ENCODE results near the gene MARCHF10.

Gene MARCHF10

GRCh38 chr17:62665599-62665998, 142.5 kb downstream of the MARCHF10 start:
- Histone ChIP-seq H3K27ac (no peak overlapping the region), H3K36me3 (replicated peaks) (peaks cover 55% of the 10 kb centered on the region), H3K4me3 (ENCODE audit: low read depth, low read length) (no peak overlapping the region), H3K27me3 (replicated peaks) (no peaks in the 10 kb centered on the region)
- DNase-seq: no peak
- TF ChIP-seq CTCF (IDR thresholded peaks at IDR 0.05; ENCODE audit: low read depth, low read length, missing control alignments): no peak
- in situ Hi-C loops (cut with HindIII; ENCODE audit: low pct_ligation_motif_present, low sequenced_read_pairs): no loop called here

- Histone ChIP-seq H3K36me3 (replicated peaks) (peaks cover 45% of the 10 kb centered on the region), H3K27ac (no peak overlapping the region), H3K4me3 (ENCODE audit: low read depth, low read length) (no peak overlapping the region), H3K27me3 (replicated peaks) (no peaks in the 10 kb centered on the region)
- in situ Hi-C loops (cut with HindIII; ENCODE audit: low pct_ligation_motif_present, low sequenced_read_pairs): no loop called here
- DNase-seq: no peak
- no peak for TF ChIP-seq CTCF (IDR thresholded peaks at IDR 0.05; ENCODE audit: low read depth, low read length, missing control alignments)
These were observed 143.6 kb downstream of the MARCHF10 start for GRCh38 chr17:62664336-62665120.

GRCh38 chr17:62663304-62663703, 144.8 kb downstream of the MARCHF10 start:
- DNase-seq: no peak
- no peak overlapping the region for H3K4me3 ChIP-seq (ENCODE audit: low read depth, low read length)
- in situ Hi-C loops (cut with HindIII; ENCODE audit: low pct_ligation_motif_present, low sequenced_read_pairs): no loop called here
- peaks cover 42% of the 10 kb centered on the region for H3K36me3 ChIP-seq (replicated peaks)
- no peaks in the 10 kb centered on the region for H3K27me3 ChIP-seq (replicated peaks)
- no peak overlapping the region for H3K27ac ChIP-seq
- TF ChIP-seq CTCF (IDR thresholded peaks at IDR 0.05; ENCODE audit: low read depth, low read length, missing control alignments): no peak

GRCh38 chr17:62662855-62663254, 145.3 kb downstream of the MARCHF10 start:
- Histone ChIP-seq H3K36me3 (replicated peaks) (peaks cover 44% of the 10 kb centered on the region), H3K4me3 (ENCODE audit: low read depth, low read length) (no peak overlapping the region), H3K27me3 (replicated peaks) (no peaks in the 10 kb centered on the region), H3K27ac (no peak overlapping the region)
- in situ Hi-C loops (cut with HindIII; ENCODE audit: low pct_ligation_motif_present, low sequenced_read_pairs): no loop called here
- no peak for DNase-seq
- TF ChIP-seq CTCF (IDR thresholded peaks at IDR 0.05; ENCODE audit: low read depth, low read length, missing control alignments): no peak

- in situ Hi-C loops (cut with HindIII; ENCODE audit: low pct_ligation_motif_present, low sequenced_read_pairs): no loop called here
- Histone ChIP-seq H3K4me3 (ENCODE audit: low read depth, low read length) (no peak overlapping the region), H3K27me3 (replicated peaks) (no peaks in the 10 kb centered on the region), H3K27ac (no peak overlapping the region), H3K36me3 (replicated peaks) (peaks cover 33% of the 10 kb centered on the region)
- TF ChIP-seq CTCF (IDR thresholded peaks at IDR 0.05; ENCODE audit: low read depth, low read length, missing control alignments): no peak
- DNase-seq: no peak
These were observed 146.8 kb downstream of the MARCHF10 start for GRCh38 chr17:62661337-62661736.

Data from brain microvascular endothelial cell (primary cell).